Activated effector memory CD4-positive, alpha-beta T cell treated with Interleukin-2 at 50 U/mL for 16 hours (primary cell): Measurements from ENCODE around the gene IL9R.
"Not testable (repeated sequence)": the region's sequence is repeated elsewhere in the genome, so short reads cannot be mapped to it uniquely, and the experiment has no call there.

Source experiments
- DNase-seq: peaks from one replicate; pipeline ENCODE4 v3.0.0-alpha.2; 2020

Gene IL9R

GRCh38 chrX:155998761-155999510 is 1.4 kb downstream of the IL9R start:
- DNase-seq, result no peak

- DNase-seq, result not testable (repeated sequence)
Measured at GRCh38 chrX:155999751-156000150, 2.3 kb downstream of the IL9R start.

- DNase-seq, result no peak
Measured at GRCh38 chrX:156000361-156000926, 2.9 kb downstream of the IL9R start.

GRCh38 chrX:156001001-156001666 is 3.6 kb downstream of the IL9R start:
- DNase-seq, result no peak

GRCh38 chrX:156001667-156002021 is 4.1 kb downstream of the IL9R start:
- no peak for DNase-seq

- DNase-seq, result no peak
Measured at GRCh38 chrX:156002507-156002906, 5.0 kb downstream of the IL9R start.

GRCh38 chrX:156003486-156004185 is 6.1 kb downstream of the IL9R start:
- no peak for DNase-seq

- DNase-seq, result no peak
Measured at GRCh38 chrX:156004256-156004655, 6.8 kb downstream of the IL9R start.

GRCh38 chrX:156004740-156005139 is 7.2 kb downstream of the IL9R start:
- DNase-seq, result no peak

- DNase-seq, result no peak
Measured at GRCh38 chrX:156005144-156005543, 7.6 kb downstream of the IL9R start.

GRCh38 chrX:156006468-156006867 is 9.0 kb downstream of the IL9R start:
- not testable (repeated sequence) for DNase-seq

GRCh38 chrX:156008379-156008778 is 10.9 kb downstream of the IL9R start:
- not testable (repeated sequence) for DNase-seq

- no peak for DNase-seq
Measured at GRCh38 chrX:156008915-156009314, 11.4 kb downstream of the IL9R start.

GRCh38 chrX:156009691-156010090 is 12.2 kb downstream of the IL9R start:
- DNase-seq, result not testable (repeated sequence)

- not testable (repeated sequence) for DNase-seq
Measured at GRCh38 chrX:156013286-156013953, 15.9 kb downstream of the IL9R start.

GRCh38 chrX:156019846-156020245 is 22.4 kb downstream of the IL9R start:
- DNase-seq, result not testable (repeated sequence)

GRCh38 chrX:156023002-156023401 is 25.5 kb downstream of the IL9R start:
- DNase-seq, result not testable (repeated sequence)

- DNase-seq, result not testable (repeated sequence)
Measured at GRCh38 chrX:156024949-156025492, 27.5 kb downstream of the IL9R start.

- not testable (repeated sequence) for DNase-seq
Measured at GRCh38 chrX:156028653-156029237, 31.2 kb downstream of the IL9R start.

GRCh38 chrX:156029296-156029695 is 31.8 kb downstream of the IL9R start:
- DNase-seq, result not testable (repeated sequence)

GRCh38 chrX:156029707-156030442 is 32.4 kb downstream of the IL9R start:
- DNase-seq, result not testable (repeated sequence)
